ENCODE results near the gene MTHFD2L.

DNA sequence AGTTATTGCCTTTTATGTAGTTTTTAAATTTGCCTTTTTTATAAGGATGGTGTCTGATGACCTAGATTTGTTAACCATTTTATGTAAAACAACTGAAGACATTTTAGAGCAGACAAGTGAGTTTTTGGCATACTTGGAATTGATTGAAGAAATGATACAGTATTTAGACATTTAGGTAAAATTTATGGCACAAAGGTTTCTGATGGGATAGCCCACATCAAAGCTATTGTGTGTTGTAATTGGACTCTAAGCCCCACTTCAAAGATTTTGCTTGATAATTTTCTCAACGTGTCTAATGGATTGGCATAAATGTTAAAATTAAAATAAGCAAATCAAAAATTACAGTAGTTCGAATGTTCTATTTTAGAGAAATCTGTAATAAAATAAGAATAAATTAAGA, 168.0 kb downstream of the MTHFD2L start:
- TF ChIP-seq, protein P1, sequence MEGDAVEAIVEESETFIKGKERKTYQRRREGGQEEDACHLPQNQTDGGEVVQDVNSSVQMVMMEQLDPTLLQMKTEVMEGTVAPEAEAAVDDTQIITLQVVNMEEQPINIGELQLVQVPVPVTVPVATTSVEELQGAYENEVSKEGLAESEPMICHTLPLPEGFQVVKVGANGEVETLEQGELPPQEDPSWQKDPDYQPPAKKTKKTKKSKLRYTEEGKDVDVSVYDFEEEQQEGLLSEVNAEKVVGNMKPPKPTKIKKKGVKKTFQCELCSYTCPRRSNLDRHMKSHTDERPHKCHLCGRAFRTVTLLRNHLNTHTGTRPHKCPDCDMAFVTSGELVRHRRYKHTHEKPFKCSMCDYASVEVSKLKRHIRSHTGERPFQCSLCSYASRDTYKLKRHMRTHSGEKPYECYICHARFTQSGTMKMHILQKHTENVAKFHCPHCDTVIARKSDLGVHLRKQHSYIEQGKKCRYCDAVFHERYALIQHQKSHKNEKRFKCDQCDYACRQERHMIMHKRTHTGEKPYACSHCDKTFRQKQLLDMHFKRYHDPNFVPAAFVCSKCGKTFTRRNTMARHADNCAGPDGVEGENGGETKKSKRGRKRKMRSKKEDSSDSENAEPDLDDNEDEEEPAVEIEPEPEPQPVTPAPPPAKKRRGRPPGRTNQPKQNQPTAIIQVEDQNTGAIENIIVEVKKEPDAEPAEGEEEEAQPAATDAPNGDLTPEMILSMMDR (IDR thresholded peaks at IDR 0.05; ENCODE audit: low read length) = no peak
- no peak for TF ChIP-seq EZH2 (IDR thresholded peaks at IDR 0.05; ENCODE audit: borderline replicate concordance, low read length)

All from OCI-LY1 (cell line).